IMR-90 (cell line): ENCODE data around the gene COL5A1. TPM values are rescaled to one million over a fixed set of nuclear protein-coding genes. Genes with fewer than 3 reads are reported as not detected.

Source experiments
- ATAC-seq: fragments of 200-7000 bp; cut with Tn5 transposase; 2 replicates; pipeline ENCODE4 v1.9.1; 2020; ENCODE audit warnings: low read depth, mild to moderate bottlenecking, moderate library complexity
- BruUV-seq: library from RNA; stranded (reverse); fragments of 400-500 nt; replicated peaks from 2 replicates; lab custom pipeline; 2021; lab: Mats Ljungman, UMichigan
- CTCF ChIA-PET: fragments of 300-600 bp; formaldehyde crosslinking; extraction: SDS; loops from one replicate; lab custom pipeline; 2021; ENCODE audit warnings: antibody characterized with exemption; lab: Yijun Ruan, JAX
- POLR2A ChIA-PET: fragments of 300-600 bp; sonication (Branson Sonifier 250); formaldehyde crosslinking; loops from one replicate; lab custom pipeline; 2022; ENCODE audit warnings: antibody characterized with exemption; ENCODE audit not compliant: unreplicated experiment; lab: Charles Lee
- DNase-seq: peaks from one replicate; pipeline ENCODE4 v3.0.0; 2013
- H2AFZ ChIP-seq: replicated peaks from 2 replicates; pipeline ENCODE3; 2013; ENCODE audit warnings: low read length, mild to moderate bottlenecking; ENCODE audit not compliant: poor library complexity
- H2AK5ac ChIP-seq: 2 replicates; pipeline ENCODE4 v1.6.1; 2013; ENCODE audit warnings: low read depth, low read length, inconsistent platforms
- H2AK9ac ChIP-seq: replicated peaks from 2 replicates; pipeline ENCODE3; 2013; ENCODE audit warnings: mild to moderate bottlenecking, low read depth, low read length, moderate library complexity; ENCODE audit not compliant: poor library complexity
- H2BK120ac ChIP-seq: 2 replicates; pipeline ENCODE4 v1.6.1; 2013; ENCODE audit warnings: low read depth, low read length, inconsistent platforms
- H2BK15ac ChIP-seq: 3 replicates; pipeline ENCODE4 v1.6.1; 2013; ENCODE audit warnings: low read depth, low read length, inconsistent platforms
- H2BK20ac ChIP-seq: 2 replicates; pipeline ENCODE4 v1.6.1; 2013; ENCODE audit warnings: low read depth, mild to moderate bottlenecking, inconsistent platforms, low read length, moderate library complexity
- H2BK5ac ChIP-seq: 2 replicates; pipeline ENCODE4 v1.6.1; 2013; ENCODE audit warnings: mild to moderate bottlenecking, low read depth, low read length, inconsistent platforms; ENCODE audit not compliant: poor library complexity, severe bottlenecking
- H3K14ac ChIP-seq: replicated peaks from 2 replicates; pipeline ENCODE4 v1.6.1; 2013; ENCODE audit warnings: low read depth, low read length, inconsistent platforms
- H3K18ac ChIP-seq: 2 replicates; pipeline ENCODE4 v1.6.1; 2013; ENCODE audit warnings: low read depth, low read length, control low read depth
- H3K23ac ChIP-seq: 2 replicates; pipeline ENCODE4 v1.6.1; 2013; ENCODE audit warnings: low read depth, low read length, inconsistent platforms
- H3K27ac ChIP-seq: 2 replicates; pipeline ENCODE4 v1.5.1; 2013; ENCODE audit warnings: mild to moderate bottlenecking, control low read depth, low read length; ENCODE audit not compliant: insufficient read depth
- H3K27me3 ChIP-seq: 2 replicates; pipeline ENCODE4 v1.6.1; 2013; ENCODE audit warnings: low read length; ENCODE audit not compliant: control insufficient read depth, insufficient read depth
- H3K36me3 ChIP-seq: 2 replicates; pipeline ENCODE4 v1.6.1; 2013; ENCODE audit warnings: low read length, mixed read lengths; ENCODE audit not compliant: control insufficient read depth, insufficient read depth
- H3K4ac ChIP-seq: 2 replicates; pipeline ENCODE4 v1.6.1; 2013; ENCODE audit warnings: low read depth, low read length, inconsistent platforms
- H3K4me1 ChIP-seq: 2 replicates; pipeline ENCODE4 v1.6.1; 2013; ENCODE audit warnings: low read length, mixed read lengths; ENCODE audit not compliant: control insufficient read depth, insufficient read depth
- H3K4me2 ChIP-seq: 2 replicates; pipeline ENCODE4 v1.6.1; 2013; ENCODE audit warnings: low read depth, mild to moderate bottlenecking, control low read depth, low read length, moderate library complexity
- H3K4me3 ChIP-seq: 2 replicates; pipeline ENCODE4 v1.5.1; 2013; ENCODE audit warnings: low read depth, mild to moderate bottlenecking, control low read depth, low read length, moderate library complexity; ENCODE audit not compliant: insufficient read depth
- H3K56ac ChIP-seq: 2 replicates; pipeline ENCODE4 v1.6.1; 2013; ENCODE audit warnings: low read length, inconsistent platforms; ENCODE audit not compliant: insufficient read depth; ENCODE audit errors: extremely low read depth
- H3K79me1 ChIP-seq, 2 experiments: 2 replicates each; pipeline ENCODE4 v1.6.1; 2013; ENCODE audit warnings: low read length in 2 of 2, inconsistent platforms in 1 of 2, low read depth in 1 of 2
- H3K9ac ChIP-seq: 2 replicates; pipeline ENCODE4 v1.6.1; 2013; ENCODE audit warnings: low read depth, low read length, control low read depth
- H3K9me1 ChIP-seq: 2 replicates; pipeline ENCODE4 v1.6.1; 2013; ENCODE audit warnings: low read length, inconsistent platforms; ENCODE audit not compliant: insufficient read depth
- H3K9me3 ChIP-seq: 2 replicates; pipeline ENCODE4 v1.6.1; 2013; ENCODE audit warnings: low read length; ENCODE audit not compliant: control insufficient read depth, insufficient read depth
- H4K20me1 ChIP-seq: 2 replicates; pipeline ENCODE4 v1.6.1; 2013; ENCODE audit warnings: low read length, inconsistent platforms; ENCODE audit not compliant: insufficient read depth
- H4K5ac ChIP-seq: 2 replicates; pipeline ENCODE4 v1.6.1; 2013; ENCODE audit warnings: mild to moderate bottlenecking, low read depth, low read length, control low read depth
- H4K8ac ChIP-seq, 2 experiments: 2 replicates each; pipeline ENCODE4 v1.6.1; 2013; ENCODE audit warnings: low read depth in 2 of 2, low read length in 2 of 2, control low read depth in 1 of 2, inconsistent platforms in 1 of 2
- H4K91ac ChIP-seq: 2 replicates; pipeline ENCODE4 v1.6.1; 2013; ENCODE audit warnings: low read depth, low read length, inconsistent platforms; ENCODE audit not compliant: insufficient read depth
- BHLHE40 ChIP-seq: fragments of 150-350 bp; IDR thresholded peaks from 2 replicates; pipeline ENCODE4 v1.6.1; 2016; ENCODE audit warnings: mild to moderate bottlenecking, low read depth, low read length
- CEBPB ChIP-seq: IDR thresholded peaks from 2 replicates; pipeline ENCODE4 v1.6.1; 2012; ENCODE audit warnings: low read depth, low read length, improper control_type of control experiment
- MAFK ChIP-seq: IDR thresholded peaks from 2 replicates; pipeline ENCODE4 v1.6.1; 2012; ENCODE audit warnings: low read depth, low read length, improper control_type of control experiment
- MXI1 ChIP-seq: IDR thresholded peaks from 2 replicates; pipeline ENCODE4 v1.6.1; 2012; ENCODE audit warnings: low read depth, mild to moderate bottlenecking, low read length, moderate library complexity, borderline replicate concordance
- NFE2L2 ChIP-seq: fragments of 150-350 bp; IDR thresholded peaks from 2 replicates; pipeline ENCODE4 v1.6.1; 2016; ENCODE audit warnings: low read depth, mild to moderate bottlenecking, low read length
- POLR2A ChIP-seq: IDR thresholded peaks from 2 replicates; pipeline ENCODE4 v1.6.1; 2012; ENCODE audit warnings: mild to moderate bottlenecking, low read depth, low read length
- RAD21 ChIP-seq: IDR thresholded peaks from 2 replicates; pipeline ENCODE4 v1.6.1; 2012; ENCODE audit warnings: low read length, improper control_type of control experiment
- RCOR1 ChIP-seq: IDR thresholded peaks from 2 replicates; pipeline ENCODE4 v1.6.1; 2012; ENCODE audit warnings: mild to moderate bottlenecking, low read length, improper control_type of control experiment; ENCODE audit not compliant: insufficient replicate concordance
- RFX5 ChIP-seq: IDR thresholded peaks from 2 replicates; pipeline ENCODE4 v1.8.0; 2012; ENCODE audit warnings: low read depth, mild to moderate bottlenecking, low read length, moderate library complexity
- SMC3 ChIP-seq: fragments of 150-350 bp; IDR thresholded peaks from 2 replicates; pipeline ENCODE4 v1.6.1; 2016; ENCODE audit warnings: low read depth, mild to moderate bottlenecking, antibody characterized with exemption, low read length, moderate library complexity
- WGBS, 2 experiments: methylation state at CpG; one replicate each; pipeline versions ENCODE4 v1.1.5 to v1.1.7; 2013; ENCODE audit warnings: missing lambda C conversion rate in 2 of 2; ENCODE audit not compliant: insufficient read length in 1 of 2; ENCODE audit errors: extremely low coverage in 2 of 2; 5-methylcytosine and 5-hydroxymethylcytosine counted together
- dilution Hi-C: fragments of 300-500 bp; cut with HindIII; formaldehyde crosslinking; loops from one replicate; pipeline ENCODE4 v1.14.3; 2018; ENCODE audit warnings: low sequenced_read_pairs; ENCODE audit not compliant: unreplicated experiment
- in situ Hi-C: fragments of 300-500 bp; cut with MboI; formaldehyde crosslinking; loops from 3 replicates; pipeline ENCODE4 v1.14.3; 2019; ENCODE audit warnings: low sequenced_read_pairs, inconsistent platforms, mixed read lengths
- intact Hi-C: fragments of 100-400 bp; cut with micrococcal nuclease; formaldehyde crosslinking; loops from 2 replicates; pipeline ENCODE4 v1.10.0; 2022
- polyA plus RNA-seq, 3 experiments: library from polyadenylated mRNA; depleted of rRNA; stranded (reverse); fragments of >200 nt; gene quantifications; 2 replicates each; pipeline ENCODE4 v1.2.3, GENCODE V29; 2012; ENCODE audit warnings: low replicate concordance in 1 of 3
- total RNA-seq: library from RNA; depleted of rRNA; stranded (reverse); fragments of >200 nt; gene quantifications from 2 replicates; pipeline ENCODE4 v1.2.3, GENCODE V29; 2012
- TF ChIP-seq, protein P1 (sequence below): fragments of 150-350 bp; IDR thresholded peaks from 2 replicates; pipeline ENCODE4 v1.6.1; 2016; ENCODE audit warnings: low read depth, mild to moderate bottlenecking, low read length, moderate library complexity, borderline replicate concordance
- TF ChIP-seq, protein P2 (sequence below): fragments of 150-350 bp; IDR thresholded peaks from 2 replicates; pipeline ENCODE4 v1.6.1; 2017; ENCODE audit warnings: mild to moderate bottlenecking, antibody characterized with exemption, low read length, low read depth
- TF ChIP-seq, protein P3 (sequence below): conservative IDR thresholded peaks from 2 replicates; pipeline ENCODE4 v1.5.1; 2012; ENCODE audit warnings: mild to moderate bottlenecking, low read depth, low read length, improper control_type of control experiment

The COL5A1 gene
- total and polyA plus RNA-seq, 2 of the 4 experiments (the other 2 are of a cell fraction): 19.2 to 173 TPM

DNA sequence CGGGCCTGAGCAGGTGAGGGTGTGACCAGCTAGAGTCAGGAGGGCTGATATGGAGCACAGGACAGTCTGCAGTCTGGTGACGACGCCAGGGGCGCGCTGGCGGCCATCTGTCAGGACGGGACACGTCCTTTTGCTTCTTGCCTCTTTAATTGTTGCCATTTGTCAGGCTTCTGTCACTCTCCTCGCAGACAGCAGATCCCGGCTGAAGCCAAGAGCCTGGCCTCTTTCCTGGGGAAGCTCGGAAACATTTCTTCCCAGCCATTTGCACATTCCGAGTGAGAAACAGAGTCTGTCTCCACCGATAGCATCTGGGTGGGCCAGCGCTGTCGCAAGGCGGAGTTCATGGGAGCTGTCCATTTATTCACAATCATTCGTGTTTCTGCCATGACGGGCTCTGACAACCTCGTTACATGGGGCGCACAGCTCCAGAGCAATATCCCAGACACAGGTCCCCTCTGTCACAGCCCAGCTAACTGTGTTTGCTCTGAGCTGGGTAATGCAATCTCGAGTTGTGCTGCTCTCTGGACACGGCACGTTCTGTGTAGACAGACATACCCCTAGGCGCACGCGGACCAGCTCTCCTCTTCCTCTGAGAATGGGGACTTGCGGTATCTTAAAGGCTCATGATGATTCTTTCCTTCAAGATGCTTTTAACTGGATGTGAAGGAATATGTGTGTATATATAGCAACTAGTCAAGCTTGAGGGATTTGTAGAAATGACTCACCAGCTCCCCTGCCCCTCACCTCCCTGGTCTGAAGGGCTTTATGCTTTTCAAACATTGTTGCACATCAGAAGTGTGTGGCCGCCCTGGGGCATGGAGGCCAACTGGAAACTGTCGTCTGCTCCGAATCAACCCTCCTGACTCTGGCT, 133.7 kb downstream of the COL5A1 start:
- peak overlapping the region; percentile 70 for H3K18ac ChIP-seq
- POLR2A ChIA-PET: interaction anchor here (0.5 kb wide), 1 partner anchor 653 kb away, joined by 8 read pairs; no protein-coding TSS in a partner anchor
- H4K91ac ChIP-seq: peak overlapping the region; percentile 93
- H4K5ac ChIP-seq: peak overlapping the region; percentile 37
- peak overlapping the region; percentile 22 for H3K9ac ChIP-seq
- H4K8ac ChIP-seq: peak overlapping the region; percentile 39 to 85; a peak in 3 of 4 replicates
- dilution Hi-C loops (no loop called here), intact Hi-C loops (loop anchor here (10.0 kb wide), 1 partner anchor 639 kb away; no protein-coding TSS in a partner anchor), in situ Hi-C loops (no loop called here)
- peak overlapping the region; percentile 93 for H2AK5ac ChIP-seq
- H2BK5ac ChIP-seq: peak overlapping the region; percentile 84
- no TSS peak for BruUV-seq
- DNase-seq: peak; percentile 91
- peak overlapping the region; percentile 31; the same call in 1 of the 3 replicates for H2BK15ac ChIP-seq
- ATAC-seq: peak; percentile 74
- H3K56ac ChIP-seq: peak overlapping the region; percentile 68
- peaks cover 21 to 84% of the 10 kb centered on the region in 2 experiments for H3K79me1 ChIP-seq
- no peaks in the 10 kb centered on the region for H3K9me3 ChIP-seq
- no peaks in the 10 kb centered on the region for H3K27me3 ChIP-seq
- H3K4me3 ChIP-seq: no peak overlapping the region
- CTCF ChIA-PET: interaction anchor here (0.5 to 1.4 kb wide), 2 partner anchors 20 to 326 kb away, joined by 5 to 7 read pairs; no protein-coding TSS in a partner anchor
- peaks cover 44% of the 10 kb centered on the region for H3K4me1 ChIP-seq
- 39% methylated on average over 9 of the region's 30 CpGs; no CpG with 5 or more reads in 1 of the 2 experiments for WGBS, 2 experiments
- peak overlapping the region; percentile 56 for H2AK9ac ChIP-seq
- H3K27ac ChIP-seq: peak overlapping the region; percentile 81
- peaks cover 54% of the 10 kb centered on the region for H4K20me1 ChIP-seq
- H3K4me2 ChIP-seq: peak overlapping the region; percentile 37
- peaks cover 30% of the 10 kb centered on the region for H3K9me1 ChIP-seq
- peak overlapping the region; percentile 90 for H3K4ac ChIP-seq
- peak overlapping the region; percentile 35 for H2AFZ ChIP-seq
- peak overlapping the region; percentile 82 for H3K23ac ChIP-seq
- H3K36me3 ChIP-seq: peaks cover 84% of the 10 kb centered on the region
- peak overlapping the region; percentile 72 for H2BK20ac ChIP-seq
- H3K14ac ChIP-seq: peak overlapping the region; percentile 70
- peak overlapping the region; percentile 89 for H2BK120ac ChIP-seq
- TF ChIP-seq, protein P1, sequence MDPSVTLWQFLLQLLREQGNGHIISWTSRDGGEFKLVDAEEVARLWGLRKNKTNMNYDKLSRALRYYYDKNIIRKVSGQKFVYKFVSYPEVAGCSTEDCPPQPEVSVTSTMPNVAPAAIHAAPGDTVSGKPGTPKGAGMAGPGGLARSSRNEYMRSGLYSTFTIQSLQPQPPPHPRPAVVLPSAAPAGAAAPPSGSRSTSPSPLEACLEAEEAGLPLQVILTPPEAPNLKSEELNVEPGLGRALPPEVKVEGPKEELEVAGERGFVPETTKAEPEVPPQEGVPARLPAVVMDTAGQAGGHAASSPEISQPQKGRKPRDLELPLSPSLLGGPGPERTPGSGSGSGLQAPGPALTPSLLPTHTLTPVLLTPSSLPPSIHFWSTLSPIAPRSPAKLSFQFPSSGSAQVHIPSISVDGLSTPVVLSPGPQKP: no peak
- TF ChIP-seq RFX5: no peak
- peak; percentile 86 for TF ChIP-seq BHLHE40
- no peak for TF ChIP-seq NFE2L2
- peak; percentile 42 for TF ChIP-seq RCOR1
- TF ChIP-seq, protein P2, sequence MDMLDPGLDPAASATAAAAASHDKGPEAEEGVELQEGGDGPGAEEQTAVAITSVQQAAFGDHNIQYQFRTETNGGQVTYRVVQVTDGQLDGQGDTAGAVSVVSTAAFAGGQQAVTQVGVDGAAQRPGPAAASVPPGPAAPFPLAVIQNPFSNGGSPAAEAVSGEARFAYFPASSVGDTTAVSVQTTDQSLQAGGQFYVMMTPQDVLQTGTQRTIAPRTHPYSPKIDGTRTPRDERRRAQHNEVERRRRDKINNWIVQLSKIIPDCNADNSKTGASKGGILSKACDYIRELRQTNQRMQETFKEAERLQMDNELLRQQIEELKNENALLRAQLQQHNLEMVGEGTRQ: no peak
- TF ChIP-seq POLR2A: no peak
- TF ChIP-seq MXI1: peak; percentile 69
- TF ChIP-seq SMC3: no peak
- no peak for TF ChIP-seq RAD21
- TF ChIP-seq MAFK: no peak
- TF ChIP-seq CEBPB: 0 out of 2 replicates have a peak, but pooled peaks have one; percentile 7
- TF ChIP-seq, protein P3, sequence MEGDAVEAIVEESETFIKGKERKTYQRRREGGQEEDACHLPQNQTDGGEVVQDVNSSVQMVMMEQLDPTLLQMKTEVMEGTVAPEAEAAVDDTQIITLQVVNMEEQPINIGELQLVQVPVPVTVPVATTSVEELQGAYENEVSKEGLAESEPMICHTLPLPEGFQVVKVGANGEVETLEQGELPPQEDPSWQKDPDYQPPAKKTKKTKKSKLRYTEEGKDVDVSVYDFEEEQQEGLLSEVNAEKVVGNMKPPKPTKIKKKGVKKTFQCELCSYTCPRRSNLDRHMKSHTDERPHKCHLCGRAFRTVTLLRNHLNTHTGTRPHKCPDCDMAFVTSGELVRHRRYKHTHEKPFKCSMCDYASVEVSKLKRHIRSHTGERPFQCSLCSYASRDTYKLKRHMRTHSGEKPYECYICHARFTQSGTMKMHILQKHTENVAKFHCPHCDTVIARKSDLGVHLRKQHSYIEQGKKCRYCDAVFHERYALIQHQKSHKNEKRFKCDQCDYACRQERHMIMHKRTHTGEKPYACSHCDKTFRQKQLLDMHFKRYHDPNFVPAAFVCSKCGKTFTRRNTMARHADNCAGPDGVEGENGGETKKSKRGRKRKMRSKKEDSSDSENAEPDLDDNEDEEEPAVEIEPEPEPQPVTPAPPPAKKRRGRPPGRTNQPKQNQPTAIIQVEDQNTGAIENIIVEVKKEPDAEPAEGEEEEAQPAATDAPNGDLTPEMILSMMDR: no peak
